Muscle of leg (tissue), 11 donors: ENCODE data around the gene OLFML2B. TPM values are rescaled to one million over a fixed set of nuclear protein-coding genes. Genes with fewer than 3 reads are reported as not detected.

Source experiments
- DNase-seq: peaks from one replicate; pipeline ENCODE4 v3.0.0; 2013
- H3K27ac ChIP-seq: one replicate; pipeline ENCODE4 v1.5.1; 2013; ENCODE audit warnings: mild to moderate bottlenecking, low read length, control low read depth
- H3K27me3 ChIP-seq: one replicate; pipeline ENCODE4 v1.6.1; 2013; ENCODE audit warnings: low read length; ENCODE audit not compliant: control insufficient read depth, insufficient read depth
- H3K36me3 ChIP-seq: one replicate; pipeline ENCODE4 v1.6.1; 2013; ENCODE audit warnings: low read length; ENCODE audit not compliant: control insufficient read depth, insufficient read depth
- H3K4me1 ChIP-seq: one replicate; pipeline ENCODE4 v1.6.1; 2013; ENCODE audit warnings: low read length; ENCODE audit not compliant: control insufficient read depth, insufficient read depth
- H3K4me3 ChIP-seq: one replicate; pipeline ENCODE4 v1.5.1; 2013; ENCODE audit warnings: low read length, control low read depth
- H3K9me3 ChIP-seq: replicated peaks from 2 replicates; pipeline ENCODE4 v1.6.1; 2013; ENCODE audit warnings: low read depth, low read length; ENCODE audit not compliant: control insufficient read depth
- WGBS: methylation state at CpG from one replicate; pipeline ENCODE4 v1.1.5; 2013; ENCODE audit warnings: missing lambda C conversion rate; ENCODE audit not compliant: insufficient coverage; 5-methylcytosine and 5-hydroxymethylcytosine counted together
- polyA plus RNA-seq, 8 donors: library from polyadenylated mRNA; unstranded; fragments of 120-200 nt; gene quantifications; one replicate each; pipeline versions ENCODE4 v1.2.1 to v1.2.3, GENCODE V29; 2013; ENCODE audit warnings: inconsistent platforms in 1 of 8, low replicate concordance in 1 of 8; ENCODE audit not compliant: insufficient read length in 8 of 8, insufficient read depth in 1 of 8
- total RNA-seq: library from RNA; stranded (reverse); fragments of 120-200 nt; gene quantifications from one replicate; pipeline ENCODE4 v1.2.4, GENCODE V29; 2013

Gene OLFML2B
- total and polyA plus RNA-seq, 9 donors: 78.4 to 212 (median 115) TPM

DNA sequence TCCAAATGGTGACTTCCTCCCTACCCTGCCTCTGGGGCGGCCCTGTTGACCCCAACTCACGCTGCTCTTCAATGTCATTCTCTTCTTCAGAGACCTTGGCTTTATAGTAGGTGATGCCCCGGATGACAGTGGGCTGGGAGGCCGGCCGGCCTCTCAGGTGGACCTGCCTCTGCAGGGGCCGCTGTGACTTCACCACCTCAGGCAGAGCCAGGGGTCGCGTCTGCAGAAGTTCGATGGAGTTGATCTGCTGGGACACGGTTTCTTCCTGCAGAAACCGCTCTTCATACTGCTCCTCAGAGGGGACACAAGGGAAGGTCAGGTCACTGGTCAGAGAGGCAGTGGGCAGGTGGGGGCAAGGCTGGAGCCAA lies 23.6 kb downstream of the OLFML2B start:
- Histone ChIP-seq H3K4me1 (peaks cover 45% of the 10 kb centered on the region), H3K27ac (no peak overlapping the region), H3K9me3 (no peaks in the 10 kb centered on the region), H3K27me3 (no peaks in the 10 kb centered on the region), H3K4me3 (no peak overlapping the region), H3K36me3 (peaks cover 62% of the 10 kb centered on the region)
- no peak for DNase-seq
- 89% methylated on average over 8 of the region's 11 CpGs for WGBS

DNA sequence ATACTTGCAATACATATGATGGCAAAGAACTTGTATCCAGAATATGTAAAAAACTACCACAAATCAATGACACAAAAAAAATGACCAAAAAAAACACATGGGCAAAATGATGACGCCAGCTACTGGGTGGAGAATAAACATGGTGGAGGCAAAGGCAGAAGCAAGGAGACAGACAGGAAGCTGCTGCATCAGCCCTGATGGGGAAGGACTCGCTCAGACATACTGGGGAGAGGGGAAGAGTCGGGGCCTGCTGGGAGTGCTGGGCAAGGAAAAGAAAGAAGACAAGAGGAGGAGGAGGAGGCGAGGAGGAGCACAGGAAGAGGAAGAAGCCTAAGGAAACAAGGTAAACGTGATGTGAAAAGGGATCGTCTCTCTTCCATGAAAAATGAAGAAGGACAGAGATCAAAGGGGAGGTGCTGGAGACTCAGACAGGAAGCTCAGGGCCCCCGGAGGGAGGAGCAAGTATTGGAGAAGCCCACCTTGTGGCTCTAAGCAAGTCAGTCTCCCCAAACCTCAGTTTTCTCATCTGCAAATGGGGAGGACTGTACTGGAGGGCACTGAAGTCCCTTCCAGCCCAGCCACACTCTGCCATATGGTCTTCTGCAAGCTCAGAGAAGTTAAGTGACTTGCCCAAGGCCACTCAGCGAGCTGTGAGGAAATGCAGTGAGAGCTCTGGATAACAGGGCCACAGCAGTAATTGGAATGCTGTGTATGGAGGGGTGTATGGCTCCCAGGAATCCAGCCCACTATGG lies 24.2 kb downstream of the OLFML2B start:
- Histone ChIP-seq H3K36me3 (peaks cover 58% of the 10 kb centered on the region), H3K9me3 (no peaks in the 10 kb centered on the region), H3K4me1 (peaks cover 44% of the 10 kb centered on the region), H3K4me3 (no peak overlapping the region), H3K27me3 (no peaks in the 10 kb centered on the region), H3K27ac (no peak overlapping the region)
- 77% methylated on average over 5 of the region's 8 CpGs for WGBS
- no peak for DNase-seq

DNA sequence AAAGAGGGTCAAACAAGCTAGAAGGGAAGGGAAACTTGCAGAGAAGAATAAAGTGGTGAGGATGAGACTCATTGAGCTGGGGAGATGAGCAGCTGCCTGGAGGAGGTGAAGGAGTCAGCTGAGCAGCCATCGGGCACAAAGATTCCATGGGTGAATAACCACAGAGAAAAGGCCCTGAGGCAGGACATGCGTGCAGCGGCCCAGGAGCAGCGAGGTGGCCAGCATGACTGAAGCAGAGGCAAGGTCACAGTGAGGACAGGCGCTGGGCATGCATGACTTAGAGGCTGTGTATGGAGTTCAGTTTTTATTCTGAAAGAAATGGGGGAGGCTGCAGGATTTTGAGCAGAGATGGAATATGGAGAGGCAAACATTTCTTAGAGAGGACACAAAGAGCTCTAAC lies 24.9 kb downstream of the OLFML2B start:
- Histone ChIP-seq H3K36me3 (peaks cover 59% of the 10 kb centered on the region), H3K27me3 (no peaks in the 10 kb centered on the region), H3K9me3 (no peaks in the 10 kb centered on the region), H3K4me1 (peaks cover 44% of the 10 kb centered on the region), H3K27ac (no peak overlapping the region), H3K4me3 (no peak overlapping the region)
- WGBS: 90% methylated on average over 5 of the region's 5 CpGs
- DNase-seq: no peak

DNA sequence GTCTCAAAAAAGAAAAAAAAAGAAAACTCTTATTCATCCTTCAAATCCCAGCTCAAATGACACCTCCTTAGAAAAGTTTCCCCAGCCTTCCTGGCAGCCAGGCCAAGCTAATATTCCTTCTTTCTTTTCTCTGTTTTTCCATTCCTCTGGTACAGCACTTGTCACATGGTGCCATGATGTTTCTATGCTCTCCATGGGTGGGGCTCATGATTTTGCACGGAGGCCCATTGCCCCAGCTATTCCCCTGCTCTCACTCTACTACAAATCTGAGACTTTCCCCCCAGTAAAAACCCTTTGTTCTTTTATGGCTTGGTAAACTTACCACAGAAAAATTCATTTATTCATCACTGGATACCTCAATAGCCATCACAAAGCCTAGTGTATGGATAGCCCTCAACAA lies 26.5 kb downstream of the OLFML2B start:
- H3K9me3 ChIP-seq: no peaks in the 10 kb centered on the region
- H3K27me3 ChIP-seq: no peaks in the 10 kb centered on the region
- peaks cover 34% of the 10 kb centered on the region for H3K4me1 ChIP-seq
- 78% methylated on average over 1 of the region's 1 CpG for WGBS
- DNase-seq: no peak
- peaks cover 68% of the 10 kb centered on the region for H3K36me3 ChIP-seq
- no peak overlapping the region for H3K4me3 ChIP-seq
- H3K27ac ChIP-seq: no peak overlapping the region

DNA sequence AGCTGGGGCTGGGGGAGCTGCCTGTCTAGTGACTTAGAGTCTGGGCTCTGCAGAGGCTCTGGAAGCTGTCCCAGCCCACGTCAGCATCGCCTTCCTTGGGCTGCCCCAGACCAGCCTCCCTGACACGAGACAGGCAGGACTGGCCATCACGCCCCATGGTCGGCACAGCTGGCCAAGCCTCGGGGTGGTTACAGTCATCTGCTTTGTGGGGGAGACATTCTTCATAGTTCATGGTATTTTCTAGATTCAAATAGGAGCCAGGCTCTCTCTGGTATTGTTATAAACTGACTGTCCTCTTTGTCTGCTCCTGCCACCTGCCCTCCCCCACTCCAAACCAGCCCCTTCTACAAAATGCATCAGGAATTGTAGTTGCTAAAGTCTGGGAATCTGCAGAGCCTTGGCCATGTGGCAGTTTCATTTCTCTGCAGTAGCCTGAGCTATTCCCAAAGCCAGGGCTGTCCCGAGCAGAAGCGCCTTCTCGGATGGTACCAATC lies 29.4 kb downstream of the OLFML2B start:
- peaks cover 59% of the 10 kb centered on the region for H3K36me3 ChIP-seq
- no peak overlapping the region for H3K4me3 ChIP-seq
- peak overlapping the region; percentile 79 for H3K27ac ChIP-seq
- peak; percentile 84 for DNase-seq
- no peaks in the 10 kb centered on the region for H3K27me3 ChIP-seq
- H3K9me3 ChIP-seq: no peaks in the 10 kb centered on the region
- H3K4me1 ChIP-seq: peaks cover 32% of the 10 kb centered on the region
- 32% methylated on average over 7 of the region's 9 CpGs for WGBS

DNA sequence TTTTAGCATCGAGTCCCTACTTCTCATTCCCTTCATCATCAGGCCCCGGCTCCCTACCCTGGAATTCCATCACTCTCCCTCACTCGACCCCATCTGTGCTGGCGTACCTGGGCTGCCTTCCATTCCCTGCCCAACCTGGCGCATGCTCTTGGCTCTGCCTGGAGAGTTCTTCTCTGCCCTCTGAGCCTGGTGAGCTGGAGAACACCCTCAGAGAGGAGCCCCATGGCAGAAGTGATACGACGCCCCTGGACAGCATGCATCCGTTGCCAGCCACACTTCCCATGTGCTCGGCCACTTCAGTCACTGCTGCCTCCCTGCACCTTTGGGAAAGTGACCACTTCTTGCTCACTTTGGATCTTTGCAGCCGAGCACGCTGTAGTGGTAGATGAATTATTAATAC lies 30.1 kb downstream of the OLFML2B start:
- H3K27me3 ChIP-seq: no peaks in the 10 kb centered on the region
- no peak for DNase-seq
- H3K4me3 ChIP-seq: no peak overlapping the region
- peaks cover 60% of the 10 kb centered on the region for H3K36me3 ChIP-seq
- peak overlapping the region; percentile 79 for H3K27ac ChIP-seq
- H3K9me3 ChIP-seq: no peaks in the 10 kb centered on the region
- 74% methylated on average over 7 of the region's 11 CpGs for WGBS
- H3K4me1 ChIP-seq: peaks cover 37% of the 10 kb centered on the region

DNA sequence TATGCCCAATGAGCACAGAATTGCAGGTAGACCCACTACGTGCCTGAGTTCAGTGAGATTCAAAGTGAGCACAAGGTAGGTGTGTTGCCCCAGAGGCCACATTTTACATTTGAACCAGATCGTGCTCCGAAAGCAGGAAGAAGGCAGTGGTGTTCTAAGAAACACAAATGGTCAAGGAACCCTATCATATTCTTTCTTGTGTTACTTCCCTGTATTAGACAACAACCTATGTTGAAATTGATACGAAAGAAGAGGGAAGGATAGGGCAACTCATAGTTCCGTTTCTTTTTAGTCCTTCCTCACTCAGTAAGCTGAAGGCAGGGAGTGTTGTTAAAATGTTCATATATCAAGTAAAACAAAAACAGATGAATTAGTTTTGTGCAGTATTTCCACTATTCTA lies 33.9 kb downstream of the OLFML2B start:
- 86% methylated on average over 1 of the region's 5 CpGs for WGBS
- Histone ChIP-seq H3K9me3 (peaks cover 6% of the 10 kb centered on the region), H3K4me1 (peaks cover 56% of the 10 kb centered on the region), H3K27me3 (no peaks in the 10 kb centered on the region), H3K27ac (no peak overlapping the region), H3K36me3 (peaks cover 57% of the 10 kb centered on the region), H3K4me3 (no peak overlapping the region)
- DNase-seq: no peak

DNA sequence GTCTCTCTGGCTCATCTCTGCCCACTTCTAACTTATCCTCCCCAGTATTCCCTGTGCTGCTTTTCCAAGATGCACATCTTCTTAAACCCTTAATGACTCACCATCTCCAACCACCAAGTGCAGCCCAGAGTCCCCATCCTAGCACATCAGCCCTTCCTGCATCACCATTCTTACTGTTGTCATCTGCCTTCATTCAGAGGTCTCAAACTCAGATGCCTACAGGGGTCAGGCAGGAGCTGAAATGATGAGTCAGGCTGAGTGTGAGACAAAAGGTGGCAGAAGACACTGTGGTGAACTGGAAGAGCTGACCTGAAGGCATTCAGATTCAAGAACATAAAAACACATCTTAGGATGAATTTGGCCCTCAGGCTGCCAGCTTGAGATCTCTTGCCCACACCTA lies 34.6 kb downstream of the OLFML2B start:
- Histone ChIP-seq H3K9me3 (peaks cover 6% of the 10 kb centered on the region), H3K27ac (no peak overlapping the region), H3K36me3 (peaks cover 63% of the 10 kb centered on the region), H3K4me1 (peaks cover 50% of the 10 kb centered on the region), H3K4me3 (no peak overlapping the region), H3K27me3 (no peaks in the 10 kb centered on the region)
- no peak for DNase-seq

DNA sequence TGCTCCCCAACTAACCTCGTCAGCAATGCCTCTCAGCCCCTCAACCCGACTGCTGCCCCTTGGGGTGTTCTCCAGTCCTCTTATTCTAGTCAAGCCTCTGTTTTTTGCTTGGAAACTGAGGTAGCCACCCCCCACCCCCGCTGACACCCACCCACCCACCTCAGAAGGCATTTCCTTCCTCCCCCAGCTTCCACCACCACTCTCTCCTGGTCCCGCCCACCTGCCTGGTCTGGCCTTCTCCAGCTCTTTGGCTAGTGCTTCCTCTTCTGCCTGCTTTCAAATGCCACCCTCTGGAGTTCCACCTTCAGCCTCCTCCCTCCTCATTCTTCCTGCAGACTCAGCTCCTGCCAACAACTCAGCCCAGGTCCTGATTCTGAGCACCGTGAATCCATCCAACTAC lies 35.3 kb downstream of the OLFML2B start:
- H3K36me3 ChIP-seq: peaks cover 64% of the 10 kb centered on the region
- no peak for DNase-seq
- H3K4me1 ChIP-seq: peaks cover 43% of the 10 kb centered on the region
- peaks cover 6% of the 10 kb centered on the region for H3K9me3 ChIP-seq
- H3K27ac ChIP-seq: no peak overlapping the region
- WGBS: 89% methylated on average over 3 of the region's 5 CpGs
- H3K27me3 ChIP-seq: no peaks in the 10 kb centered on the region
- no peak overlapping the region for H3K4me3 ChIP-seq

DNA sequence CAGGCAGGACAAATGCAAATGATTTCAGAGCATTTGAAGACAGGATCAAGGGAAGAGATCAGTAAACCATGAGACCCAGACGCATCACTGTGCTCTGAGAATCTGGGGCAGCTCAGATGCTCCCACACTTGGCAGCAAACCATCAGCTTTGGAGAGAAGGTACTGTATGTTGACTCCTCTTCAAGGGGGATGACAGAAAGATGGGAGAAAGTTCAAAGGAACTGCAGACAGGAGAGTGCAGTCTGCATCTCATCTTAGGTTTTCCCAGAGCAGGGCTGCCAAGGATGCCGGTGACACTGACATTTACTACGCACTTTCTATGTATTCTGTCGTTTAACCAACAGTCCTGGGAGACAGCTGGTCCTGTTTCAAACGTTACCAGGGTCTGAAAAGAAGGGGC lies 35.8 kb downstream of the OLFML2B start:
- H3K9me3 ChIP-seq: peaks cover 6% of the 10 kb centered on the region
- WGBS: 42% methylated on average over 5 of the region's 5 CpGs
- H3K4me3 ChIP-seq: no peak overlapping the region
- peaks cover 42% of the 10 kb centered on the region for H3K4me1 ChIP-seq
- no peaks in the 10 kb centered on the region for H3K27me3 ChIP-seq
- peak overlapping the region; percentile 4 for H3K27ac ChIP-seq
- H3K36me3 ChIP-seq: peaks cover 62% of the 10 kb centered on the region
- peak; percentile 35 for DNase-seq

DNA sequence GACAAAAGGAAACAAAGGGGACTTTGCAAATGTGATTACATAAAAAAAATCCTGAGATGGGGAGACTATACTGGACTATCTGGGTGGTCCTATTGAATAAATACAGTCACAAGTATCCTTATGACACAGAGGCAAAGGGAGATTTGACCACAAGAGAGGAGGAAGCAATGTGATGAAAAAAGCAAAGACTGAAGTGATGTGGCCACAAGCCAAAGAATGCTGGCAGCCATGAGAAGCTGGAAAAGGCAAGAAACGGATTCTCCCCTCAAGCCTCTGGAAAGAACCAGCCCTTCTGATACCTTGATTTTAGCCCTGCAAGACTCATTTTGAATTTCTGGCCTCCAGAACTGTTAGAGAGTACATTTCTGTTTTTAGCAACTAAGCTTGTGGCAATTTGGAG lies 36.4 kb downstream of the OLFML2B start:
- peak; percentile 85 for DNase-seq
- H3K27ac ChIP-seq: peak overlapping the region; percentile 39
- no peaks in the 10 kb centered on the region for H3K27me3 ChIP-seq
- H3K4me3 ChIP-seq: no peak overlapping the region
- peaks cover 63% of the 10 kb centered on the region for H3K36me3 ChIP-seq
- peaks cover 48% of the 10 kb centered on the region for H3K4me1 ChIP-seq
- WGBS: no CpG with 5 or more reads among the region's 1 CpG
- H3K9me3 ChIP-seq: peaks cover 6% of the 10 kb centered on the region
